PC-3 (cell line): ENCODE results near the gene EMCN. TPM values are rescaled to one million over a fixed set of nuclear protein-coding genes. Genes with fewer than 3 reads are reported as not detected.

Source experiments
- ATAC-seq: fragments of 200-7000 bp; cut with Tn5 transposase; 2 replicates; pipeline ENCODE4 v1.9.1; 2020; ENCODE audit warnings: mild to moderate bottlenecking, moderate library complexity
- BruUV-seq: library from RNA; stranded (reverse); fragments of 400-500 nt; replicated peaks from 2 replicates; lab custom pipeline; 2021; lab: Mats Ljungman, UMichigan
- CTCF ChIA-PET: fragments of 300-600 bp; sonication (Branson Sonifier 250); formaldehyde crosslinking; loops from one replicate; lab custom pipeline; 2022; ENCODE audit warnings: antibody characterized with exemption; lab: Charles Lee
- POLR2A ChIA-PET: fragments of 300-600 bp; sonication (Branson Sonifier 250); formaldehyde crosslinking; loops from one replicate; lab custom pipeline; 2022; ENCODE audit warnings: antibody characterized with exemption; ENCODE audit not compliant: unreplicated experiment; lab: Charles Lee
- DNase-seq: peaks from one replicate; pipeline ENCODE4 v3.0.0-alpha.2; 2015
- H2AFZ ChIP-seq: fragments of 300-600 bp; sonication (generic); 2 replicates; pipeline ENCODE4 v1.6.0; 2016; ENCODE audit warnings: antibody characterized with exemption, low read length
- H3F3A ChIP-seq: fragments of 300-600 bp; sonication (generic); one replicate; pipeline ENCODE4 v1.6.0; 2017; ENCODE audit warnings: antibody characterized with exemption, low read length, control low read depth, mild to moderate bottlenecking; ENCODE audit not compliant: unreplicated experiment
- H3K27ac ChIP-seq: fragments of 300-600 bp; sonication (generic); 2 replicates; pipeline ENCODE4 v1.5.1; 2016; ENCODE audit warnings: mild to moderate bottlenecking, low read length
- H3K27me3 ChIP-seq: fragments of 300-600 bp; sonication (generic); 2 replicates; pipeline ENCODE4 v1.6.1; 2016; ENCODE audit warnings: low read length, mixed read lengths
- H3K36me3 ChIP-seq: fragments of 300-600 bp; sonication (generic); 2 replicates; pipeline ENCODE4 v1.6.1; 2016; ENCODE audit warnings: low read depth, mixed run types, low read length, mixed read lengths
- H3K4me1 ChIP-seq: fragments of 300-600 bp; sonication (generic); 2 replicates; pipeline ENCODE4 v1.5.1; 2016; ENCODE audit warnings: low read length; ENCODE audit not compliant: insufficient read depth
- H3K4me2 ChIP-seq: fragments of 300-600 bp; sonication (generic); 2 replicates; pipeline ENCODE4 v1.6.0; 2016; ENCODE audit warnings: low read length
- H3K4me3 ChIP-seq: fragments of 300-600 bp; sonication (generic); 2 replicates; pipeline ENCODE4 v1.5.1; 2016; ENCODE audit warnings: mild to moderate bottlenecking, low read length, mixed read lengths
- H3K79me2 ChIP-seq: fragments of 300-600 bp; sonication (generic); 2 replicates; pipeline ENCODE4 v1.6.1; 2017; ENCODE audit warnings: low read length, mixed read lengths
- H3K9ac ChIP-seq: fragments of 300-600 bp; sonication (generic); 2 replicates; pipeline ENCODE4 v1.6.0; 2016; ENCODE audit warnings: mild to moderate bottlenecking, low read length
- H3K9me2 ChIP-seq: fragments of 300-600 bp; sonication (generic); replicated peaks from 2 replicates; pipeline ENCODE4 v1.6.1; 2016; ENCODE audit warnings: mixed run types, low read length, mixed read lengths
- H3K9me3 ChIP-seq: fragments of 300-600 bp; sonication (generic); 2 replicates; pipeline ENCODE4 v1.6.1; 2016; ENCODE audit warnings: low read length, mixed read lengths
- H4K20me1 ChIP-seq: fragments of 300-600 bp; sonication (generic); 2 replicates; pipeline ENCODE4 v1.6.1; 2016; ENCODE audit warnings: low read length, mixed read lengths
- CTCF ChIP-seq: fragments of 300-600 bp; sonication (generic); conservative IDR thresholded peaks from 2 replicates; pipeline ENCODE4 v1.5.1; 2017; ENCODE audit warnings: antibody characterized with exemption, low read depth, mild to moderate bottlenecking, low read length
- EZH2 ChIP-seq: fragments of 300-600 bp; sonication (generic); IDR thresholded peaks from one replicate; pipeline ENCODE4 v1.6.1; 2017; ENCODE audit warnings: antibody characterized with exemption, mild to moderate bottlenecking, low read length; ENCODE audit not compliant: unreplicated experiment
- EZH2phosphoT487 ChIP-seq: fragments of 300-600 bp; sonication (generic); IDR thresholded peaks from 2 replicates; pipeline ENCODE4 v1.6.1; 2018; ENCODE audit warnings: mild to moderate bottlenecking, antibody characterized with exemption, low read length, borderline replicate concordance
- intact Hi-C: fragments of 100-400 bp; cut with micrococcal nuclease; formaldehyde crosslinking; loops from 2 replicates; pipeline ENCODE4 v1.9.0; 2023
- total RNA-seq: library from RNA; depleted of rRNA; stranded (reverse); fragments of >200 nt; gene quantifications from 2 replicates; pipeline ENCODE4 v1.2.3, GENCODE V29; 2014

Gene EMCN
- total RNA-seq, 1 experiment from 2014 or later = not detected

- no TSS peak for BruUV-seq
- H3K9ac ChIP-seq = no peak overlapping the region
- H3K9me3 ChIP-seq = no peaks in the 10 kb centered on the region
- POLR2A ChIA-PET = no interaction called here
- intact Hi-C loops = no loop called here
- ATAC-seq (no peak), DNase-seq (no peak)
- H4K20me1 ChIP-seq = no peaks in the 10 kb centered on the region
- CTCF ChIA-PET = no interaction called here
- no peak overlapping the region for H3K4me2 ChIP-seq
- H3K36me3 ChIP-seq = no peaks in the 10 kb centered on the region
- H2AFZ ChIP-seq = no peak overlapping the region
- H3F3A ChIP-seq = no peaks in the 10 kb centered on the region
- no peak for TF ChIP-seq CTCF
- no peak for TF ChIP-seq EZH2phosphoT487
- no peak for TF ChIP-seq EZH2
- no peaks in the 10 kb centered on the region for H3K27me3 ChIP-seq
- H3K4me1 ChIP-seq = no peaks in the 10 kb centered on the region
- H3K27ac ChIP-seq = no peak overlapping the region
- no peaks in the 10 kb centered on the region for H3K9me2 ChIP-seq
- no peaks in the 10 kb centered on the region for H3K79me2 ChIP-seq
- H3K4me3 ChIP-seq = no peak overlapping the region
Measured at GRCh38 chr4:100510551-100510950, 7.3 kb downstream of the EMCN start.

GRCh38 chr4:100509386-100509785 lies 8.4 kb downstream of the EMCN start:
- Histone ChIP-seq H3F3A (no peaks in the 10 kb centered on the region), H3K4me1 (no peaks in the 10 kb centered on the region), H3K9ac (no peak overlapping the region), H3K27ac (no peak overlapping the region), H3K36me3 (no peaks in the 10 kb centered on the region), H3K9me3 (no peaks in the 10 kb centered on the region), H3K4me2 (no peak overlapping the region), H3K9me2 (no peaks in the 10 kb centered on the region), H4K20me1 (no peaks in the 10 kb centered on the region), H3K27me3 (no peaks in the 10 kb centered on the region), H3K4me3 (no peak overlapping the region), H3K79me2 (no peaks in the 10 kb centered on the region), H2AFZ (no peak overlapping the region)
- DNase-seq (no peak), ATAC-seq (no peak)
- BruUV-seq = no TSS peak
- TF ChIP-seq CTCF (no peak), EZH2 (no peak), EZH2phosphoT487 (no peak)
- POLR2A ChIA-PET = interaction anchor here (0.7 kb wide), 1 partner anchor 15 kb away, joined by 11 read pairs; no protein-coding TSS in a partner anchor
- intact Hi-C loops = no loop called here
- CTCF ChIA-PET = no interaction called here

- POLR2A ChIA-PET = interaction anchor here (0.7 kb wide), 1 partner anchor 14 kb away, joined by 11 read pairs; no protein-coding TSS in a partner anchor
- H3K36me3 ChIP-seq = no peaks in the 10 kb centered on the region
- BruUV-seq = no TSS peak
Measured at GRCh38 chr4:100508691-100509090, 9.1 kb downstream of the EMCN start.

More at GRCh38 chr4:100508691-100509090, 9.1 kb downstream of the EMCN start:
- H3F3A ChIP-seq = no peaks in the 10 kb centered on the region
- TF ChIP-seq EZH2 = no peak
- no peak for TF ChIP-seq CTCF
- no peak for TF ChIP-seq EZH2phosphoT487
- no peaks in the 10 kb centered on the region for H3K4me1 ChIP-seq
- no peaks in the 10 kb centered on the region for H3K79me2 ChIP-seq
- H3K9me3 ChIP-seq = no peaks in the 10 kb centered on the region
- no peak for ATAC-seq
- no peak overlapping the region for H3K4me2 ChIP-seq
- no peaks in the 10 kb centered on the region for H3K27me3 ChIP-seq
- intact Hi-C loops = no loop called here
- no peaks in the 10 kb centered on the region for H4K20me1 ChIP-seq
- no peaks in the 10 kb centered on the region for H3K9me2 ChIP-seq
- H3K9ac ChIP-seq = no peak overlapping the region
- no peak overlapping the region for H3K4me3 ChIP-seq
- H3K27ac ChIP-seq = no peak overlapping the region
- DNase-seq = no peak
- CTCF ChIA-PET = no interaction called here
- H2AFZ ChIP-seq = no peak overlapping the region
